ENCODE data around the gene GMDS.

Gene GMDS

GRCh38 chr6:2244261-2245102 lies 923 bp downstream of the GMDS start:
- peak in 4 of 42 donors; percentile 5 to 39 (median 19) for DNase-seq
- intact Hi-C loops (cut with DNase I): no loop called here

- no peak for DNase-seq
- intact Hi-C loops (cut with DNase I): no loop called here
Observed at GRCh38 chr6:2242311-2242710, 3.1 kb downstream of the GMDS start.

- no peak for DNase-seq
- intact Hi-C loops (cut with DNase I): no loop called here
Observed at GRCh38 chr6:2240961-2241360, 4.4 kb downstream of the GMDS start.

- DNase-seq: no peak
- intact Hi-C loops (cut with DNase I): no loop called here
Observed at GRCh38 chr6:2237001-2237400, 8.4 kb downstream of the GMDS start.

- intact Hi-C loops (cut with DNase I): no loop called here
- DNase-seq: no peak
Observed at GRCh38 chr6:2235777-2236495, 9.5 kb downstream of the GMDS start.

GRCh38 chr6:2232445-2232844 lies 13.0 kb downstream of the GMDS start:
- intact Hi-C loops (cut with DNase I): no loop called here
- no peak for DNase-seq

GRCh38 chr6:2231438-2231837 lies 14.0 kb downstream of the GMDS start:
- DNase-seq: no peak
- intact Hi-C loops (cut with DNase I): no loop called here

- intact Hi-C loops (cut with DNase I): no loop called here
- no peak for DNase-seq
Observed at GRCh38 chr6:2230659-2231277, 14.6 kb downstream of the GMDS start.

- intact Hi-C loops (cut with DNase I): no loop called here
- DNase-seq: peak in 1 of 42 donors; percentile 20
Observed at GRCh38 chr6:2229742-2230141, 15.7 kb downstream of the GMDS start.

- intact Hi-C loops (cut with DNase I): no loop called here
- DNase-seq: no peak
Observed at GRCh38 chr6:2229039-2229438, 16.4 kb downstream of the GMDS start.

GRCh38 chr6:2228392-2228791 lies 17.0 kb downstream of the GMDS start:
- intact Hi-C loops (cut with DNase I): no loop called here
- no peak for DNase-seq

GRCh38 chr6:2226775-2227174 lies 18.6 kb downstream of the GMDS start:
- no peak for DNase-seq
- intact Hi-C loops (cut with DNase I): no loop called here

GRCh38 chr6:2225422-2226392 lies 19.7 kb downstream of the GMDS start:
- intact Hi-C loops (cut with DNase I): no loop called here
- no peak for DNase-seq

- intact Hi-C loops (cut with DNase I): no loop called here
- DNase-seq: no peak
Observed at GRCh38 chr6:2224847-2225382, 20.5 kb downstream of the GMDS start.

GRCh38 chr6:2222275-2222842 lies 23.0 kb downstream of the GMDS start:
- DNase-seq: no peak
- intact Hi-C loops (cut with DNase I): no loop called here

- intact Hi-C loops (cut with DNase I): no loop called here
- DNase-seq: no peak
Observed at GRCh38 chr6:2221726-2222274, 23.6 kb downstream of the GMDS start.

GRCh38 chr6:2220154-2220553 lies 25.3 kb downstream of the GMDS start:
- intact Hi-C loops (cut with DNase I): no loop called here
- no peak for DNase-seq

- DNase-seq: no peak
- intact Hi-C loops (cut with DNase I): no loop called here
Observed at GRCh38 chr6:2218866-2219265, 26.5 kb downstream of the GMDS start.
